Activated gamma-delta T cell (primary cell): ENCODE data around the gene OR4K17.
"Not testable (repeated sequence)": the region's sequence is repeated elsewhere in the genome, so short reads cannot be mapped to it uniquely, and the experiment has no call there.

Experiments
- DNase-seq: peaks from one replicate; lab custom pipeline; 2025; lab: John Stamatoyannopoulos, UW
- total RNA-seq, 2 donors: gene quantifications; one replicate each; lab custom pipeline; 2026; lab: John Stamatoyannopoulos, UW

OR4K17 gene, protein sequence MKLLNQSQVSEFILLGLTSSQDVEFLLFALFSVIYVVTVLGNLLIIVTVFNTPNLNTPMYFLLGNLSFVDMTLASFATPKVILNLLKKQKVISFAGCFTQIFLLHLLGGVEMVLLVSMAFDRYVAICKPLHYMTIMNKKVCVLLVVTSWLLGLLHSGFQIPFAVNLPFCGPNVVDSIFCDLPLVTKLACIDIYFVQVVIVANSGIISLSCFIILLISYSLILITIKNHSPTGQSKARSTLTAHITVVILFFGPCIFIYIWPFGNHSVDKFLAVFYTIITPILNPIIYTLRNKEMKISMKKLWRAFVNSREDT
- 0 reads per million in 2 donors for total RNA-seq

GRCh38 chr14:20110438-20110837 is at the start of gene OR4K17:
Gene OR4K17, plus strand, starts transcription at chr14:20110739. Its CDS starts 6,761 bp downstream, at chr14:20117500.
- no peak for DNase-seq

DNA sequence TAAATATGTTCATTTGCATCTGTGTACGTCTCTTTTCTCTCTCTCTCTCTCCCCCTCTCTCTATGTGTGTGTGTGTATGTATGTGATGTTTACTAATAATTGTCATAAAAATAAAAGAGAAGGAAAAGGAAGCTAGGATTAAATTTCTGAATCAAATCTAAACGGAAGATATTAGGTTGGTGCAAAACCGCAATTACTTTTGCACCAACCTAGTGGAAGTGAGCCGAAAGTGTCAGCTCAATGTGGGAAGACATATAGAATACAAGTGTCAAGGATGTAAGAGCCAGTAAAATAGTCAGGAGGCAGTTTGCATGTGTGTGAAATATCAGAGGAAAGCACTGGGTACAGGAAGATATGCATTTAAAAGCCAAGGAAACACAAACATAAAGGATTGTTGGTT is 18.5 kb upstream of the OR4K17 start:
- no peak for DNase-seq

GRCh38 chr14:20093442-20093841 is 17.1 kb upstream of the OR4K17 start:
- DNase-seq: no peak

- DNase-seq: not testable (repeated sequence)
Observed at GRCh38 chr14:20098926-20099770, 11.4 kb upstream of the OR4K17 start.

DNA sequence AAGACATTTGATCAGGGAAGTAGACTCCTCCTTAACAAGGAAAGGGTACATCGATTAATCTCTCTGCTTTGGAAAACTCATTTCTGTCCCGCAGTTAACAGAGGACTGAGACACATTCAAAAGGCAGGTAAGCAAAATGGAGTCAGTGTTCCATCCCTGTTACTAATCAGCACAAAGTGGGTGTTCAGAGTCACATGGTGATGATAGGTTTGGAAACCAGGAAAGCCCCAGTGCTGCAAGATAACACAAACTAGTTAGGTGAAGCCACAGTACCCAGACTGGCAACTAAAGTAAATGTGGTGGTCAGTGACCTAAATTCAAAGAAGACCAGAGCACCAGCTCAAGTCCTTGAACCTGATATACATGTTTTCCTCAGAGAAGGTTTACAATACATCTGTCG is 1.8 kb downstream of the OR4K17 start:
- no peak for DNase-seq

GRCh38 chr14:20116748-20117147 is 6.2 kb downstream of the OR4K17 start:
- DNase-seq: no peak

GRCh38 chr14:20118795-20119194 is 8.3 kb downstream of the OR4K17 start:
- no peak for DNase-seq

GRCh38 chr14:20138520-20138919 is 28.0 kb downstream of the OR4K17 start, which contains the start of gene OR4N5:
Gene OR4N5, plus strand, starts transcription at chr14:20138820. Its CDS starts 4,916 bp downstream, at chr14:20143736.
- DNase-seq: no peak

- no peak for DNase-seq
Observed at GRCh38 chr14:20143911-20144310, 33.4 kb downstream of the OR4K17 start.

- DNase-seq: no peak
Observed at GRCh38 chr14:20144820-20145219, 34.3 kb downstream of the OR4K17 start.

- DNase-seq: no peak
Observed at GRCh38 chr14:20164462-20164861, 53.9 kb downstream of the OR4K17 start.

- no peak for DNase-seq
Observed at GRCh38 chr14:20167091-20167490, 56.6 kb downstream of the OR4K17 start.

- DNase-seq: not testable (repeated sequence)
Observed at GRCh38 chr14:20169852-20170251, 59.3 kb downstream of the OR4K17 start.
